ENCODE results near the gene TSPO2.

GRCh38 chr6:41014780-41015179 is 27.5 kb upstream of the TSPO2 start:
- TF ChIP-seq POLR2AphosphoS5 (IDR thresholded peaks at IDR 0.05) (no peak), CTCF (IDR thresholded peaks at IDR 0.05) (no peak), EP300 (IDR thresholded peaks at IDR 0.05) (no peak)

Data from upper lobe of left lung (tissue), 4 donors.